PC-9 (cell line): ENCODE results near the gene COP1. TPM values are rescaled to one million over a fixed set of nuclear protein-coding genes. Genes with fewer than 3 reads are reported as not detected.

Experiments
- BruUV-seq: library from RNA; stranded (reverse); fragments of 400-500 nt; replicated peaks from 2 replicates; lab custom pipeline; 2021; lab: Mats Ljungman, UMichigan
- CTCF ChIA-PET: fragments of 300-600 bp; sonication (Branson Sonifier 250); formaldehyde crosslinking; loops from one replicate; lab custom pipeline; 2022; ENCODE audit warnings: antibody characterized with exemption; lab: Charles Lee
- POLR2A ChIA-PET: fragments of 300-600 bp; sonication (Branson Sonifier 250); formaldehyde crosslinking; loops from one replicate; lab custom pipeline; 2022; ENCODE audit warnings: antibody characterized with exemption; ENCODE audit not compliant: unreplicated experiment; lab: Charles Lee
- DNase-seq, 2 experiments: peaks; one replicate each; pipeline versions ENCODE4 v3.0.0 to v3.0.0-alpha.2; 2015 to 2022; ENCODE audit warnings: mixed read lengths in 1 of 2
- H2AFZ ChIP-seq: fragments of 200-600 bp; sonication (generic); 2 replicates; pipeline ENCODE4 v1.8.1; 2017; ENCODE audit warnings: antibody characterized with exemption
- H3F3A ChIP-seq: fragments of 200-600 bp; sonication (generic); 2 replicates; pipeline ENCODE4 v1.8.1; 2017; ENCODE audit warnings: antibody characterized with exemption, mild to moderate bottlenecking, low read depth; ENCODE audit not compliant: insufficient read depth
- H3K27ac ChIP-seq: fragments of 200-600 bp; sonication (generic); 2 replicates; pipeline ENCODE4 v1.6.1; 2016; ENCODE audit warnings: mixed run types
- H3K27me3 ChIP-seq: fragments of 200-600 bp; sonication (generic); 2 replicates; pipeline ENCODE4 v1.6.1; 2016; ENCODE audit warnings: low read depth, mixed run types; ENCODE audit not compliant: insufficient read depth
- H3K36me3 ChIP-seq: fragments of 200-600 bp; sonication (generic); 2 replicates; pipeline ENCODE4 v1.6.1; 2016; ENCODE audit warnings: low read depth, mixed run types
- H3K4me1 ChIP-seq: fragments of 200-600 bp; sonication (generic); replicated peaks from 2 replicates; pipeline ENCODE4 v1.6.1; 2016; ENCODE audit warnings: mixed run types; ENCODE audit not compliant: insufficient read depth
- H3K4me2 ChIP-seq: fragments of 200-600 bp; sonication (generic); 2 replicates; pipeline ENCODE4 v1.6.1; 2017; ENCODE audit warnings: mixed run types
- H3K4me3 ChIP-seq: fragments of 200-600 bp; sonication (generic); 2 replicates; pipeline ENCODE4 v1.6.1; 2016; ENCODE audit warnings: mixed run types
- H3K79me2 ChIP-seq: fragments of 200-600 bp; sonication (generic); 2 replicates; pipeline ENCODE4 v1.6.1; 2017; ENCODE audit warnings: low read depth, mixed run types
- H3K9me2 ChIP-seq: fragments of 200-600 bp; sonication (generic); 2 replicates; pipeline ENCODE4 v1.8.1; 2017; ENCODE audit warnings: mild to moderate bottlenecking; ENCODE audit not compliant: insufficient read depth
- H3K9me3 ChIP-seq: fragments of 200-600 bp; sonication (generic); 2 replicates; pipeline ENCODE4 v1.8.1; 2016; ENCODE audit warnings: low read depth; ENCODE audit not compliant: insufficient read depth
- H4K20me1 ChIP-seq: fragments of 200-600 bp; sonication (generic); 2 replicates; pipeline ENCODE4 v1.8.1; 2017; ENCODE audit not compliant: insufficient read depth
- CTCF ChIP-seq: fragments of 200-600 bp; sonication (generic); conservative IDR thresholded peaks from 2 replicates; pipeline ENCODE4 v1.6.1; 2017; ENCODE audit warnings: mixed run types, antibody characterized with exemption, mild to moderate bottlenecking, moderate library complexity
- EZH2 ChIP-seq: fragments of 200-600 bp; sonication (generic); IDR thresholded peaks from 2 replicates; pipeline ENCODE4 v1.8.0; 2017; ENCODE audit warnings: antibody characterized with exemption, low read depth
- intact Hi-C: fragments of 100-400 bp; cut with micrococcal nuclease; formaldehyde crosslinking; loops from one replicate; pipeline ENCODE4 v1.10.0; 2022; ENCODE audit not compliant: unreplicated experiment
- total RNA-seq: library from RNA; stranded (reverse); gene quantifications from 2 replicates; pipeline ENCODE4 v1.2.3, GENCODE V29; 2021

Gene COP1
- total RNA-seq, 1 experiment from 2014 or later = 38.0 TPM

GRCh38 chr1:176193023-176193422 is 14.1 kb downstream of the COP1 start:
- peaks cover 56% of the 10 kb centered on the region for H4K20me1 ChIP-seq

GRCh38 chr1:176188604-176189003 is 18.5 kb downstream of the COP1 start:
- Histone ChIP-seq H4K20me1 (peaks cover 48% of the 10 kb centered on the region), H3K27ac (no peak overlapping the region), H3K4me3 (no peak overlapping the region), H3K27me3 (no peaks in the 10 kb centered on the region), H3K79me2 (peaks cover 96% of the 10 kb centered on the region), H2AFZ (no peak overlapping the region), H3K9me2 (no peaks in the 10 kb centered on the region), H3K36me3 (no peaks in the 10 kb centered on the region), H3K9me3 (no peaks in the 10 kb centered on the region), H3F3A (no peaks in the 10 kb centered on the region), H3K4me1 (no peaks in the 10 kb centered on the region), H3K4me2 (no peak overlapping the region)
- POLR2A ChIA-PET = no interaction called here
- no TSS peak for BruUV-seq
- no peak for DNase-seq
- intact Hi-C loops = no loop called here
- TF ChIP-seq CTCF = no peak
- TF ChIP-seq EZH2 = no peak
- CTCF ChIA-PET = interaction anchor here (0.6 kb wide), 1 partner anchor 706 kb away, joined by 3 read pairs; no protein-coding TSS in a partner anchor

More at GRCh38 chr1:176193023-176193422, 14.1 kb downstream of the COP1 start:
- H3K27me3 ChIP-seq = no peaks in the 10 kb centered on the region
- no peaks in the 10 kb centered on the region for H3K4me1 ChIP-seq
- peaks cover 100% of the 10 kb centered on the region for H3K79me2 ChIP-seq
- TF ChIP-seq CTCF = no peak
- TF ChIP-seq EZH2 = no peak
- intact Hi-C loops = no loop called here
- H2AFZ ChIP-seq = no peak overlapping the region
- H3K9me2 ChIP-seq = 0 out of 2 replicates have a peak, but pooled peaks cover 3% of the 10 kb centered on the region
- H3K36me3 ChIP-seq = no peaks in the 10 kb centered on the region
- no peak overlapping the region for H3K4me3 ChIP-seq
- DNase-seq = no peak
- no peak overlapping the region for H3K27ac ChIP-seq
- H3K4me2 ChIP-seq = no peak overlapping the region
- no TSS peak for BruUV-seq
- H3K9me3 ChIP-seq = no peaks in the 10 kb centered on the region
- no peaks in the 10 kb centered on the region for H3F3A ChIP-seq
- ChIA-PET CTCF (no interaction called here), POLR2A (no interaction called here)

- Histone ChIP-seq H4K20me1 (peaks cover 38% of the 10 kb centered on the region), H3K9me3 (no peaks in the 10 kb centered on the region), H3K79me2 (peaks cover 87% of the 10 kb centered on the region), H3K36me3 (0 out of 2 replicates have a peak, but pooled peaks cover under 1% of the 10 kb centered on the region), H2AFZ (no peak overlapping the region), H3F3A (no peaks in the 10 kb centered on the region), H3K4me3 (no peak overlapping the region), H3K9me2 (no peaks in the 10 kb centered on the region), H3K4me2 (no peak overlapping the region), H3K27ac (no peak overlapping the region), H3K27me3 (no peaks in the 10 kb centered on the region), H3K4me1 (no peaks in the 10 kb centered on the region)
- ChIA-PET CTCF (no interaction called here), POLR2A (no interaction called here)
- intact Hi-C loops = no loop called here
- DNase-seq = no peak
- BruUV-seq = no TSS peak
- TF ChIP-seq EZH2 (no peak), CTCF (no peak)
Measured at GRCh38 chr1:176187001-176187400, 20.1 kb downstream of the COP1 start.
